HL-60/S4 treated with phorbol 12-myristate 13-acetate at 8.2 ng/mL for 4 days and 3 days (cell line): Measurements from ENCODE around the gene MACC1.
"Not testable (repeated sequence)": the region's sequence is repeated elsewhere in the genome, so short reads cannot be mapped to it uniquely, and the experiment has no call there.

ENCODE experiments used
- in situ Hi-C: fragments of 300-500 bp; cut with MboI; formaldehyde crosslinking; loops from 2 replicates; pipeline ENCODE4 v1.15.0; 2022; ENCODE audit warnings: low sequenced_read_pairs

Gene MACC1

GRCh38 chr7:20133803-20134202 lies 83.4 kb downstream of the MACC1 start:
- in situ Hi-C loops = no loop called here

GRCh38 chr7:20132585-20132984 lies 84.6 kb downstream of the MACC1 start:
- in situ Hi-C loops = no loop called here

- in situ Hi-C loops = no loop called here
Measured at GRCh38 chr7:20131776-20132175, 85.4 kb downstream of the MACC1 start.

GRCh38 chr7:20129920-20130319 lies 87.3 kb downstream of the MACC1 start:
- in situ Hi-C loops = no loop called here

- in situ Hi-C loops = no loop called here
Measured at GRCh38 chr7:20128001-20128400, 89.2 kb downstream of the MACC1 start.

- in situ Hi-C loops = not testable (repeated sequence)
Measured at GRCh38 chr7:20126060-20126459, 91.1 kb downstream of the MACC1 start.

- in situ Hi-C loops = not testable (repeated sequence)
Measured at GRCh38 chr7:20124087-20124486, 93.1 kb downstream of the MACC1 start.

- in situ Hi-C loops = not testable (repeated sequence)
Measured at GRCh38 chr7:20122653-20123316, 94.4 kb downstream of the MACC1 start.

GRCh38 chr7:20122073-20122472 lies 95.1 kb downstream of the MACC1 start:
- in situ Hi-C loops = no loop called here

GRCh38 chr7:20121404-20121803 lies 95.8 kb downstream of the MACC1 start:
- in situ Hi-C loops = no loop called here

- in situ Hi-C loops = not testable (repeated sequence)
Measured at GRCh38 chr7:20120611-20121168, 96.5 kb downstream of the MACC1 start.

- in situ Hi-C loops = no loop called here
Measured at GRCh38 chr7:20116869-20117268, 100.3 kb downstream of the MACC1 start.

- in situ Hi-C loops = no loop called here
Measured at GRCh38 chr7:20114468-20114867, 102.7 kb downstream of the MACC1 start.

- in situ Hi-C loops = no loop called here
Measured at GRCh38 chr7:20113427-20114027, 103.7 kb downstream of the MACC1 start.

- in situ Hi-C loops = no loop called here
Measured at GRCh38 chr7:20112696-20113095, 104.5 kb downstream of the MACC1 start.

GRCh38 chr7:20111821-20112542 lies 105.2 kb downstream of the MACC1 start:
- in situ Hi-C loops = no loop called here

- in situ Hi-C loops = no loop called here
Measured at GRCh38 chr7:20107582-20107981, 109.6 kb downstream of the MACC1 start.

- in situ Hi-C loops = no loop called here
Measured at GRCh38 chr7:20104696-20105095, 112.5 kb downstream of the MACC1 start.

GRCh38 chr7:20102982-20103381 lies 114.2 kb downstream of the MACC1 start:
- in situ Hi-C loops = no loop called here

GRCh38 chr7:20095862-20096261 lies 121.3 kb downstream of the MACC1 start:
- in situ Hi-C loops = no loop called here

- in situ Hi-C loops = no loop called here
Measured at GRCh38 chr7:20095436-20095835, 121.7 kb downstream of the MACC1 start.

GRCh38 chr7:20089431-20089830 lies 127.8 kb downstream of the MACC1 start:
- in situ Hi-C loops = no loop called here
